Glutamatergic neuron (in vitro differentiated cells): ENCODE data around the gene ZFP1. TPM values are rescaled to one million over a fixed set of nuclear protein-coding genes. Genes with fewer than 3 reads are reported as not detected.

Experiments
- DNase-seq: peaks from one replicate; pipeline ENCODE4 v3.0.0; 2022
- H3K27ac Mint-ChIP-seq: one replicate; pipeline ENCODE4 v1.8.0; 2020; ENCODE audit warnings: mild to moderate bottlenecking, mixed read lengths, inconsistent platforms; ENCODE audit not compliant: unreplicated experiment
- H3K27me3 Mint-ChIP-seq: one replicate; pipeline ENCODE4 v1.8.0; 2020; ENCODE audit warnings: mild to moderate bottlenecking, moderate library complexity, mixed read lengths, inconsistent platforms; ENCODE audit not compliant: unreplicated experiment
- H3K36me3 Mint-ChIP-seq: one replicate; pipeline ENCODE4 v1.8.0; 2020; ENCODE audit warnings: mild to moderate bottlenecking, mixed read lengths, inconsistent platforms; ENCODE audit not compliant: unreplicated experiment
- H3K4me1 Mint-ChIP-seq: one replicate; pipeline ENCODE4 v1.8.0; 2020; ENCODE audit warnings: mild to moderate bottlenecking, low read depth, mixed read lengths, inconsistent platforms; ENCODE audit not compliant: unreplicated experiment
- H3K4me3 Mint-ChIP-seq: one replicate; pipeline ENCODE4 v1.8.0; 2020; ENCODE audit warnings: mild to moderate bottlenecking, mixed read lengths, inconsistent platforms; ENCODE audit not compliant: unreplicated experiment
- H3K9me3 Mint-ChIP-seq: one replicate; pipeline ENCODE4 v1.8.0; 2020; ENCODE audit warnings: mild to moderate bottlenecking, moderate library complexity, mixed read lengths, inconsistent platforms; ENCODE audit not compliant: unreplicated experiment
- CTCF ChIP-seq: fragments of 200-600 bp; sonication (generic); IDR thresholded peaks from one replicate; pipeline ENCODE4 v1.5.0; 2021; ENCODE audit not compliant: partially characterized antibody, unreplicated experiment
- total RNA-seq: library from RNA; stranded (reverse); fragmentation: NEBNext Ultra II Directional; extraction: Animal tissue kit (Norgen Biotek cat#: 25700); gene quantifications from one replicate; pipeline ENCODE4 v1.2.1, GENCODE V29; 2021; ENCODE audit not compliant: unreplicated experiment

Gene ZFP1
- total RNA-seq, 1 donor from 2014 or later, result 16.1 TPM

- H3K9me3 Mint-ChIP-seq, result peaks cover 10% of the 10 kb centered on the region
- peaks cover 20% of the 10 kb centered on the region for H3K4me1 Mint-ChIP-seq
- H3K27me3 Mint-ChIP-seq, result peaks cover 9% of the 10 kb centered on the region
- no peak overlapping the region for H3K4me3 Mint-ChIP-seq
- no peak for TF ChIP-seq CTCF
- DNase-seq, result no peak
- no peak overlapping the region for H3K27ac Mint-ChIP-seq
- H3K36me3 Mint-ChIP-seq, result peaks cover 13% of the 10 kb centered on the region
These were observed 46.7 kb upstream of the ZFP1 start for GRCh38 chr16:75101635-75102034.

- H3K9me3 Mint-ChIP-seq, result peaks cover 10% of the 10 kb centered on the region
- H3K27me3 Mint-ChIP-seq, result peaks cover 9% of the 10 kb centered on the region
- H3K36me3 Mint-ChIP-seq, result peaks cover 13% of the 10 kb centered on the region
- no peak overlapping the region for H3K4me3 Mint-ChIP-seq
- H3K27ac Mint-ChIP-seq, result no peak overlapping the region
- no peak for TF ChIP-seq CTCF
- H3K4me1 Mint-ChIP-seq, result peaks cover 20% of the 10 kb centered on the region
- DNase-seq, result no peak
These were observed 45.7 kb upstream of the ZFP1 start for GRCh38 chr16:75102595-75102994.

GRCh38 chr16:75103994-75104393 lies 44.3 kb upstream of the ZFP1 start:
- DNase-seq, result no peak
- Mint-ChIP-seq H3K36me3 (peaks cover 13% of the 10 kb centered on the region), H3K9me3 (peaks cover 10% of the 10 kb centered on the region), H3K27ac (no peak overlapping the region), H3K4me3 (no peak overlapping the region), H3K4me1 (peaks cover 15% of the 10 kb centered on the region), H3K27me3 (peaks cover 9% of the 10 kb centered on the region)
- TF ChIP-seq CTCF, result no peak

- Mint-ChIP-seq H3K4me1 (peaks cover 10% of the 10 kb centered on the region), H3K36me3 (peaks cover 13% of the 10 kb centered on the region), H3K27ac (no peak overlapping the region), H3K27me3 (peaks cover 10% of the 10 kb centered on the region), H3K4me3 (no peak overlapping the region), H3K9me3 (peaks cover 8% of the 10 kb centered on the region)
- no peak for TF ChIP-seq CTCF
- no peak for DNase-seq
These were observed 43.5 kb upstream of the ZFP1 start for GRCh38 chr16:75104836-75105235.

GRCh38 chr16:75105306-75106061 lies 42.8 kb upstream of the ZFP1 start:
- Mint-ChIP-seq H3K9me3 (peaks cover 6% of the 10 kb centered on the region), H3K4me3 (no peak overlapping the region), H3K36me3 (peaks cover 13% of the 10 kb centered on the region), H3K27me3 (peaks cover 10% of the 10 kb centered on the region), H3K4me1 (peaks cover 9% of the 10 kb centered on the region), H3K27ac (no peak overlapping the region)
- DNase-seq, result no peak
- no peak for TF ChIP-seq CTCF
